GM23338 (cell line): ENCODE results near the gene OR8G1. TPM values are rescaled to one million over a fixed set of nuclear protein-coding genes. Genes with fewer than 3 reads are reported as not detected.
"Not testable (repeated sequence)": the region's sequence is repeated elsewhere in the genome, so short reads cannot be mapped to it uniquely, and the experiment has no call there.

Experiments
- ATAC-seq: fragments of 200-7000 bp; cut with Tn5 transposase; 3 replicates; pipeline ENCODE4 v1.9.1; 2020
- DNase-seq: peaks from one replicate; pipeline ENCODE4 v3.0.0-alpha.2; 2015; ENCODE audit warnings: low spot score
- H2AFZ ChIP-seq: fragments of 200-600 bp; sonication (generic); 2 replicates; pipeline ENCODE4 v1.8.0; 2016; ENCODE audit warnings: antibody characterized with exemption, mild to moderate bottlenecking, moderate library complexity
- H3F3A ChIP-seq: fragments of 200-600 bp; sonication (generic); replicated peaks from 2 replicates; pipeline ENCODE4 v1.8.0; 2017; ENCODE audit warnings: antibody characterized with exemption, mixed run types, low read depth
- H3K27ac ChIP-seq: fragments of 200-600 bp; sonication (generic); 2 replicates; pipeline ENCODE4 v1.6.1; 2016; ENCODE audit warnings: low read depth
- H3K27me3 ChIP-seq: fragments of 200-600 bp; sonication (generic); 2 replicates; pipeline ENCODE4 v1.8.0; 2016; ENCODE audit warnings: mild to moderate bottlenecking, mixed run types, moderate library complexity; ENCODE audit not compliant: insufficient read depth
- H3K36me3 ChIP-seq: fragments of 200-600 bp; sonication (generic); 2 replicates; pipeline ENCODE4 v1.8.0; 2016; ENCODE audit warnings: mild to moderate bottlenecking; ENCODE audit not compliant: insufficient read depth
- H3K4me1 ChIP-seq: fragments of 200-600 bp; sonication (generic); 2 replicates; pipeline ENCODE4 v1.8.0; 2016; ENCODE audit warnings: mild to moderate bottlenecking, moderate library complexity; ENCODE audit not compliant: insufficient read depth
- H3K4me2 ChIP-seq: fragments of 200-600 bp; sonication (generic); 2 replicates; pipeline ENCODE4 v1.7.1; 2017; ENCODE audit warnings: mixed run types
- H3K4me3 ChIP-seq: fragments of 200-600 bp; sonication (generic); 2 replicates; pipeline ENCODE4 v1.6.1; 2016; ENCODE audit warnings: mixed run types
- H3K79me2 ChIP-seq: fragments of 200-600 bp; sonication (generic); replicated peaks from 2 replicates; pipeline ENCODE4 v1.8.0; 2017; ENCODE audit warnings: mild to moderate bottlenecking; ENCODE audit not compliant: insufficient read depth
- H3K9me2 ChIP-seq: fragments of 200-600 bp; sonication (generic); 2 replicates; pipeline ENCODE4 v1.8.0; 2017; ENCODE audit not compliant: insufficient read depth
- H4K20me1 ChIP-seq: fragments of 200-600 bp; sonication (generic); replicated peaks from 2 replicates; pipeline ENCODE4 v1.8.0; 2017; ENCODE audit warnings: mild to moderate bottlenecking; ENCODE audit not compliant: insufficient read depth
- H3K27ac Mint-ChIP-seq: 2 replicates; pipeline ENCODE4 v1.8.0; 2020; ENCODE audit warnings: inconsistent platforms, mild to moderate bottlenecking, moderate library complexity, mixed read lengths
- H3K27me3 Mint-ChIP-seq: 3 replicates; pipeline ENCODE4 v1.8.0; 2022; ENCODE audit warnings: low read depth, mild to moderate bottlenecking, moderate library complexity, mixed read lengths, inconsistent platforms; ENCODE audit not compliant: insufficient read depth, poor library complexity
- H3K36me3 Mint-ChIP-seq: 3 replicates; pipeline ENCODE4 v1.8.0; 2021; ENCODE audit warnings: low read depth, mild to moderate bottlenecking, inconsistent platforms, moderate library complexity, mixed read lengths
- H3K4me1 Mint-ChIP-seq: 3 replicates; pipeline ENCODE4 v1.8.0; 2020; ENCODE audit warnings: mild to moderate bottlenecking, inconsistent platforms, mixed read lengths
- H3K4me3 Mint-ChIP-seq: 3 replicates; pipeline ENCODE4 v1.8.0; 2021; ENCODE audit warnings: moderate library complexity, mild to moderate bottlenecking, inconsistent platforms, mixed read lengths
- H3K9me3 Mint-ChIP-seq: 3 replicates; pipeline ENCODE4 v1.8.0; 2020; ENCODE audit warnings: moderate library complexity, mild to moderate bottlenecking, inconsistent platforms, mixed read lengths
- CREB1 ChIP-seq: fragments of 250-450 bp; sonication (Bioruptor Pico); IDR thresholded peaks from 2 replicates; pipeline ENCODE4 v1.5.0; 2020; ENCODE audit warnings: low read depth, mild to moderate bottlenecking, moderate library complexity
- EZH2 ChIP-seq: fragments of 200-600 bp; sonication (generic); IDR thresholded peaks from one replicate; pipeline ENCODE4 v1.8.0; 2017; ENCODE audit warnings: antibody characterized with exemption, mild to moderate bottlenecking, low read depth; ENCODE audit not compliant: unreplicated experiment
- EZH2phosphoT487 ChIP-seq: fragments of 200-600 bp; sonication (generic); IDR thresholded peaks from one replicate; pipeline ENCODE4 v1.8.1; 2018; ENCODE audit warnings: antibody characterized with exemption; ENCODE audit not compliant: unreplicated experiment
- JUNB ChIP-seq: IDR thresholded peaks from one replicate; pipeline ENCODE4 v1.6.1; 2016; ENCODE audit warnings: antibody characterized with exemption; ENCODE audit not compliant: unreplicated experiment
- NANOG ChIP-seq: IDR thresholded peaks from 2 replicates; pipeline ENCODE4 v1.6.1; 2016; ENCODE audit warnings: antibody characterized with exemption, borderline replicate concordance
- POLR2AphosphoS5 ChIP-seq: IDR thresholded peaks from 2 replicates; pipeline ENCODE4 v1.6.1; 2016; ENCODE audit warnings: antibody characterized with exemption, low read depth
- STAT1 ChIP-seq: IDR thresholded peaks from one replicate; pipeline ENCODE4 v1.6.1; 2016; ENCODE audit warnings: antibody characterized with exemption; ENCODE audit not compliant: unreplicated experiment
- ZNF114 ChIP-seq: fragments of 250-450 bp; sonication (Bioruptor Pico); IDR thresholded peaks from 2 replicates; pipeline ENCODE4 v1.5.0; 2020; ENCODE audit warnings: mild to moderate bottlenecking, moderate library complexity
- ZNF331 ChIP-seq: fragments of 250-450 bp; sonication (Bioruptor Pico); IDR thresholded peaks from 2 replicates; pipeline ENCODE4 v1.5.0; 2020; ENCODE audit warnings: low read depth, mild to moderate bottlenecking, moderate library complexity
- polyA plus RNA-seq: library from polyadenylated mRNA; unstranded; fragments of >200 nt; fragmentation: Nextera tagmentation; extraction: Ambion mirVana; gene quantifications from 2 replicates; pipeline ENCODE4 v1.2.1, GENCODE V29; 2016
- total RNA-seq: library from RNA; depleted of rRNA; stranded (reverse); fragments of >200 nt; shearing (Covaris generic); gene quantifications from 2 replicates; pipeline ENCODE4 v1.2.3, GENCODE V29; 2014
- TF ChIP-seq, protein P1 (sequence below), 2 experiments: fragments of 200-600 bp in 1 of 2; sonication (generic) in 1 of 2; conservative IDR thresholded peaks; 2 replicates each; pipeline versions ENCODE4 v1.5.1 to v1.6.1; 2016 to 2017; ENCODE audit warnings: antibody characterized with exemption in 2 of 2, low read depth in 2 of 2, mild to moderate bottlenecking in 2 of 2, moderate library complexity in 1 of 2
- TF ChIP-seq, protein P2 (sequence below): IDR thresholded peaks from one replicate; pipeline ENCODE4 v1.6.1; 2018; ENCODE audit warnings: antibody characterized with exemption; ENCODE audit not compliant: unreplicated experiment
- TF ChIP-seq, protein P3 (sequence below): IDR thresholded peaks from 2 replicates; pipeline ENCODE4 v1.6.1; 2016; ENCODE audit warnings: antibody characterized with exemption

Gene OR8G1
- total and polyA plus RNA-seq, 2 experiments from 2014 or later: not detected

DNA sequence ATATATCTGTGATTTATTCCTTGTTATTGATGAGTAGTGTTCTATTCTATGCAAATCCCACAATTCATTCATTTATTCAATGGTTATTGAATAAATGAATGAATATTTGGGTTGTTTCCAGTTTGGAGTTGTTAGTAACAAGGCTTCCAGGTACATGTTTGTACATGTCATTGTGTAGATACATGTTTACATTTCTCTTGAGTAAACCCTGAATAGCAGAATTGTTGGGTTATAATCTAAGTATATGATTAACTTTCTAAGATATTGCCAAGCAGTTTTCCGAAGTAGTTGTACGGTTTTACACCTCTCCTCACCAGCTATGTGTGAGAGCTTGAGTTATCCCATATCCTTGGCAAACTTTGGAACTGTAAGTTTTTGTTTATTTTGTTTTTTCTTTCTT is 18.5 kb upstream of the OR8G1 start:
- Histone ChIP-seq H3K27ac (no peak overlapping the region), H3K9me2 (no peaks in the 10 kb centered on the region), H3K36me3 (no peaks in the 10 kb centered on the region), H3K79me2 (no peaks in the 10 kb centered on the region), H3K27me3 (no peaks in the 10 kb centered on the region), H3K4me2 (no peak overlapping the region), H3K4me1 (no peaks in the 10 kb centered on the region), H3K4me3 (no peak overlapping the region), H3F3A (no peaks in the 10 kb centered on the region), H2AFZ (no peak overlapping the region), H4K20me1 (no peaks in the 10 kb centered on the region)
- Mint-ChIP-seq H3K36me3 (no peaks in the 10 kb centered on the region), H3K27ac (no peak overlapping the region), H3K9me3 (no peaks in the 10 kb centered on the region), H3K4me1 (no peaks in the 10 kb centered on the region; the same call in 2 of the 3 replicates), H3K27me3 (no peaks in the 10 kb centered on the region), H3K4me3 (no peak overlapping the region)
- DNase-seq (no peak), ATAC-seq (no peak)
- TF ChIP-seq, protein P1, sequence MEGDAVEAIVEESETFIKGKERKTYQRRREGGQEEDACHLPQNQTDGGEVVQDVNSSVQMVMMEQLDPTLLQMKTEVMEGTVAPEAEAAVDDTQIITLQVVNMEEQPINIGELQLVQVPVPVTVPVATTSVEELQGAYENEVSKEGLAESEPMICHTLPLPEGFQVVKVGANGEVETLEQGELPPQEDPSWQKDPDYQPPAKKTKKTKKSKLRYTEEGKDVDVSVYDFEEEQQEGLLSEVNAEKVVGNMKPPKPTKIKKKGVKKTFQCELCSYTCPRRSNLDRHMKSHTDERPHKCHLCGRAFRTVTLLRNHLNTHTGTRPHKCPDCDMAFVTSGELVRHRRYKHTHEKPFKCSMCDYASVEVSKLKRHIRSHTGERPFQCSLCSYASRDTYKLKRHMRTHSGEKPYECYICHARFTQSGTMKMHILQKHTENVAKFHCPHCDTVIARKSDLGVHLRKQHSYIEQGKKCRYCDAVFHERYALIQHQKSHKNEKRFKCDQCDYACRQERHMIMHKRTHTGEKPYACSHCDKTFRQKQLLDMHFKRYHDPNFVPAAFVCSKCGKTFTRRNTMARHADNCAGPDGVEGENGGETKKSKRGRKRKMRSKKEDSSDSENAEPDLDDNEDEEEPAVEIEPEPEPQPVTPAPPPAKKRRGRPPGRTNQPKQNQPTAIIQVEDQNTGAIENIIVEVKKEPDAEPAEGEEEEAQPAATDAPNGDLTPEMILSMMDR (conservative IDR thresholded peaks at IDR 0.05; ENCODE audit: low read depth in 2 of 2): no peak
- TF ChIP-seq JUNB (no peak), CREB1 (CRISPR knock-in tag) (no peak), NANOG (no peak), EZH2 (no peak), ZNF114 (no peak), EZH2phosphoT487 (no peak), ZNF331 (CRISPR knock-in tag) (no peak), STAT1 (no peak), POLR2AphosphoS5 (no peak)
- TF ChIP-seq, protein P2, sequence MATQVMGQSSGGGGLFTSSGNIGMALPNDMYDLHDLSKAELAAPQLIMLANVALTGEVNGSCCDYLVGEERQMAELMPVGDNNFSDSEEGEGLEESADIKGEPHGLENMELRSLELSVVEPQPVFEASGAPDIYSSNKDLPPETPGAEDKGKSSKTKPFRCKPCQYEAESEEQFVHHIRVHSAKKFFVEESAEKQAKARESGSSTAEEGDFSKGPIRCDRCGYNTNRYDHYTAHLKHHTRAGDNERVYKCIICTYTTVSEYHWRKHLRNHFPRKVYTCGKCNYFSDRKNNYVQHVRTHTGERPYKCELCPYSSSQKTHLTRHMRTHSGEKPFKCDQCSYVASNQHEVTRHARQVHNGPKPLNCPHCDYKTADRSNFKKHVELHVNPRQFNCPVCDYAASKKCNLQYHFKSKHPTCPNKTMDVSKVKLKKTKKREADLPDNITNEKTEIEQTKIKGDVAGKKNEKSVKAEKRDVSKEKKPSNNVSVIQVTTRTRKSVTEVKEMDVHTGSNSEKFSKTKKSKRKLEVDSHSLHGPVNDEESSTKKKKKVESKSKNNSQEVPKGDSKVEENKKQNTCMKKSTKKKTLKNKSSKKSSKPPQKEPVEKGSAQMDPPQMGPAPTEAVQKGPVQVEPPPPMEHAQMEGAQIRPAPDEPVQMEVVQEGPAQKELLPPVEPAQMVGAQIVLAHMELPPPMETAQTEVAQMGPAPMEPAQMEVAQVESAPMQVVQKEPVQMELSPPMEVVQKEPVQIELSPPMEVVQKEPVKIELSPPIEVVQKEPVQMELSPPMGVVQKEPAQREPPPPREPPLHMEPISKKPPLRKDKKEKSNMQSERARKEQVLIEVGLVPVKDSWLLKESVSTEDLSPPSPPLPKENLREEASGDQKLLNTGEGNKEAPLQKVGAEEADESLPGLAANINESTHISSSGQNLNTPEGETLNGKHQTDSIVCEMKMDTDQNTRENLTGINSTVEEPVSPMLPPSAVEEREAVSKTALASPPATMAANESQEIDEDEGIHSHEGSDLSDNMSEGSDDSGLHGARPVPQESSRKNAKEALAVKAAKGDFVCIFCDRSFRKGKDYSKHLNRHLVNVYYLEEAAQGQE: no peak
- TF ChIP-seq, protein P3, sequence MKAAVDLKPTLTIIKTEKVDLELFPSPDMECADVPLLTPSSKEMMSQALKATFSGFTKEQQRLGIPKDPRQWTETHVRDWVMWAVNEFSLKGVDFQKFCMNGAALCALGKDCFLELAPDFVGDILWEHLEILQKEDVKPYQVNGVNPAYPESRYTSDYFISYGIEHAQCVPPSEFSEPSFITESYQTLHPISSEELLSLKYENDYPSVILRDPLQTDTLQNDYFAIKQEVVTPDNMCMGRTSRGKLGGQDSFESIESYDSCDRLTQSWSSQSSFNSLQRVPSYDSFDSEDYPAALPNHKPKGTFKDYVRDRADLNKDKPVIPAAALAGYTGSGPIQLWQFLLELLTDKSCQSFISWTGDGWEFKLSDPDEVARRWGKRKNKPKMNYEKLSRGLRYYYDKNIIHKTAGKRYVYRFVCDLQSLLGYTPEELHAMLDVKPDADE: no peak

DNA sequence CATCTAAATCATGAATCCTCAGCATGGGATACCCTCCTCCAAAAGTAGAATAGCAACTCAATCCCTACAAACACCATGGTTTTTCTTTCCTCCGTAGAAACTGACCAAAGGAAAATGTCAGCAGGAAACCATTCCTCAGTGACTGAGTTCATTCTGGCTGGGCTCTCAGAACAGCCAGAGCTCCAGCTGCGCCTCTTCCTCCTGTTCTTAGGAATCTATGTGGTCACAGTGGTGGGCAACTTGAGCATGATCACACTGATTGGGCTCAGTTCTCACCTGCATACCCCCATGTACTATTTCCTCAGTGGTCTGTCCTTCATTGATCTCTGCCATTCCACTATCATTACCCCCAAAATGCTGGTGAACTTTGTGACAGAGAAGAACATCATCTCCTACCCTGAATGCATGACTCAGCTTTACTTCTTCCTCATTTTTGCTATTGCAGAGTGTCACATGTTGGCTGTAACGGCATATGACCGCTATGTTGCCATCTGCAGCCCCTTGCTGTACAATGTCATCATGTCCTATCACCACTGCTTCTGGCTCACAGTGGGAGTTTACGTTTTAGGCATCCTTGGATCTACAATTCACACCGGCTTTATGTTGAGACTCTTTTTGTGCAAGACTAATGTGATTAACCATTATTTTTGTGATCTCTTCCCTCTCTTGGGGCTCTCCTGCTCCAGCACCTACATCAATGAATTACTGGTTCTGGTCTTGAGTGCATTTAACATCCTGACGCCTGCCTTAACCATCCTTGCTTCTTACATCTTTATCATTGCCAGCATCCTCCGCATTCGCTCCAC is 16.1 kb upstream of the OR8G1 start:
- ATAC-seq, H2AFZ ChIP-seq, H3K36me3 Mint-ChIP-seq, H3K4me3 ChIP-seq, H4K20me1 ChIP-seq, H3K9me2 ChIP-seq, H3F3A ChIP-seq, H3K27ac Mint-ChIP-seq, H3K4me1 ChIP-seq, H3K4me1 Mint-ChIP-seq, H3K36me3 ChIP-seq, H3K27ac ChIP-seq, H3K4me3 Mint-ChIP-seq, H3K27me3 ChIP-seq, H3K9me3 Mint-ChIP-seq, H3K27me3 Mint-ChIP-seq, H3K4me2 ChIP-seq, H3K79me2 ChIP-seq, DNase-seq: not testable (repeated sequence)
